SH-SY5Y (cell line): ENCODE data around the gene NTM.

Experiments used
- GATA2 ChIP-seq: IDR thresholded peaks from 2 replicates; pipeline ENCODE4 v1.6.1; 2011; ENCODE audit warnings: mild to moderate bottlenecking, low read depth, low read length
- GATA3 ChIP-seq: IDR thresholded peaks from 2 replicates; pipeline ENCODE4 v1.6.1; 2011; ENCODE audit warnings: low read depth, mild to moderate bottlenecking, low read length, moderate library complexity

- TF ChIP-seq GATA3 (no peak), GATA2 (no peak)
These were observed 242.1 kb downstream of the NTM start for GRCh38 chr11:131612533-131612932.
